GM18505 (cell line): ENCODE measurements around the gene ZFPM1.

Source experiments
- ATAC-seq: cut with Tn5 transposase; IDR thresholded peaks from one replicate; pipeline ENCODE4 v1.9.1; 2021; ENCODE audit not compliant: unreplicated experiment
- POLR2A ChIP-seq: IDR thresholded peaks from 4 replicates; pipeline ENCODE4 v1.6.1; 2011; ENCODE audit warnings: borderline replicate concordance; ENCODE audit not compliant: insufficient read depth, insufficient read length; ENCODE audit errors: extremely low read depth

ZFPM1 gene

GRCh38 chr16:88527186-88527936, 74.3 kb downstream of the ZFPM1 start:
- no peak for ATAC-seq
- TF ChIP-seq POLR2A, result no peak

- TF ChIP-seq POLR2A, result no peak
- ATAC-seq, result no peak
These were observed 75.1 kb downstream of the ZFPM1 start for GRCh38 chr16:88527937-88528743.

DNA sequence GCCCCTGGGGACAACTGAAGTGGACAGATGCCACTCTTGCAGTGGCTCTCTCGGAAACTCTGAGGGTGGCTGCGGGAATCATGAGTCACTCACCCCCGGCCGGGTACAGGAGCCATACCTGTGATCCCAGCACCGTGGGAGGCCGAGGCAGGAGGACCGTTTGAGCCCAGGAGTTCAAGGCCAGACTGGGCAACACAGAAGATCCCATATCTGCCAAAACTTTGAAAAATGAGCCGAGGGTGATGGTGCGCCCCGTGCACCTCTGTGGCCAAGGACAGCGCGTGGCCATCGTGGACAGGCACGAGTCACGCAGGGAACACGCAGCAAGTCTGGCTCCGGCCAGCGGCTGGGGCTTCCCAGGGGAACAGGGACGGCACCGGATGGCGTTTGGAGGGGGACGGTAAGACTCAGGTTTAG, 75.8 kb downstream of the ZFPM1 start:
- TF ChIP-seq POLR2A, result no peak
- no peak for ATAC-seq

DNA sequence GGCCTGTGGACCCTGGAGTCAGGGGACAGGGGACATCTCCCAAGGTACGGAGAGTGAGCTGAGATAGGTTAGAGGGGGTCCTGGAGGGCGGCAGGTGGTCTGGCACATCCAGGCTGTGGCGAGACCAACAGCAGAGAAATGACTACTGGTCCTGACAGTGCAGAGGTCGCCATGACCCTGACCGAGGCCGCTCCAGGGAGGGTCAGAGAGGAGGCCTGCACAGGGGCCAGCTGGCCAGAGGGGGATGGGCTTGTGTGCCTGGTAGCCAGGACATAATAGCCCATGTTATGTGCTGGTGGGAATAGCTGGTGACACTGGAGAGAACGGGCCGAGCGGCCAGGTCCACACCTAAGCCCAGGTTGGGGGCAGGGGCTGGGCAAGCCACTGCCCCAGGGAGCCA, 76.5 kb downstream of the ZFPM1 start:
- TF ChIP-seq POLR2A, result no peak
- no peak for ATAC-seq

DNA sequence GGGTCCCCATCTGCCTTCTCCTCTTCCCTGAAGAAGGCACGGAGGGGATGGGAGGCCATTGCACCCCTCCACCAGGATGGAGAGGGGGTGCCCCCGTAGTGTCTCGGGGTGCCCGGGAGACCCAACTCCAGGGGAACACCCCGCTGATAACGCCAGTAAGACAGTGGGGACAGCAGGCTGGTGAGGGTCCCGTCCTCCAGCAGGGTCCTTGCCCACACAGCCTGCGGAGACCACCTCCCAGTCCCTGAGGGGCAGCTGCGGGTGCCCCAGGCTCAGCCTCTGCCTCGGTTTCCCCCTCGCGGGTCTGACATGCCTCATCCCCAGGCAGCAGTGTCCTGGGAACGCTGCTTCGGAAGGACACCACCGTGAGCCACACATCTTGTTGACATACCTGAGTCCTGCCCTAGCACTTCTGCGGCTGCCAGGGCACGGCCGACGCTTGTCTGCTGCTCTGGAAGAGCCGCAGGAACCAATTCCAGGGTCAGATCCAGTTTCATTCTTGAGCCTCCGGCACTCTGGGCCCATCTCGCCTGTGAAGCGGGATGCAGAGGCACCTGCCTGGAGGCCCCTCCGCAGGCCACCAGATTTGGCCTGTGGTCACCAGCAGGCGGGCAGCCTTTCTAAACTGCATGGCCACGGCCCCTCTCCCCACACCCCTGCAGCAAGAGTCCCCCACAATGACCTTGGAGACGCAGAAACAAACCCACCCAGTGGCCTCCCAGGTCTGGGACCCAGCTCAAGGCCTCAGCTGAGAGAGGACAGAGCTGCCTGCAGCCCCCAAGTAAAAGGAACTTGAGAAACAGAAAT, 77.2 kb downstream of the ZFPM1 start:
- no peak for TF ChIP-seq POLR2A
- ATAC-seq, result no peak

GRCh38 chr16:88530858-88531203, 77.8 kb downstream of the ZFPM1 start:
- ATAC-seq, result no peak
- no peak for TF ChIP-seq POLR2A

DNA sequence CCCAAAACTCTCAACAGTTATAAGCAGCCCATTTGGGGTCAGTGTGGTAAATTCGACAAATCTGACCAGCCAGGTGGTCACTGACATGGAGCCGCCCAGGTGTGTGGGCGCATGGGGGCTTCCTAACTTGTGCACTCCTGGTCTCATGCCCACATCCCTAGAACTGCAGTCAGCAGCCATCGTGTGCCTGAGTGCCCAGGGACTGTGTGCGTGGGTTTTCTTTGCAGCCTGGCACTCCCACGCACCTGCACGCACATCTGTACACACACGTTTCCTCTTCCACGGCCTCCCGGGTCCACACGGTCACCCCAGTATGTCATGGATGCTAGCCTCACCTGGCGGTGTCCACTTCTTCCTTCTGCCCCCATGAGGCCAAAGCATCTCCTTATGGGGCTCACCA, 78.3 kb downstream of the ZFPM1 start:
- no peak for TF ChIP-seq POLR2A
- ATAC-seq, result no peak

DNA sequence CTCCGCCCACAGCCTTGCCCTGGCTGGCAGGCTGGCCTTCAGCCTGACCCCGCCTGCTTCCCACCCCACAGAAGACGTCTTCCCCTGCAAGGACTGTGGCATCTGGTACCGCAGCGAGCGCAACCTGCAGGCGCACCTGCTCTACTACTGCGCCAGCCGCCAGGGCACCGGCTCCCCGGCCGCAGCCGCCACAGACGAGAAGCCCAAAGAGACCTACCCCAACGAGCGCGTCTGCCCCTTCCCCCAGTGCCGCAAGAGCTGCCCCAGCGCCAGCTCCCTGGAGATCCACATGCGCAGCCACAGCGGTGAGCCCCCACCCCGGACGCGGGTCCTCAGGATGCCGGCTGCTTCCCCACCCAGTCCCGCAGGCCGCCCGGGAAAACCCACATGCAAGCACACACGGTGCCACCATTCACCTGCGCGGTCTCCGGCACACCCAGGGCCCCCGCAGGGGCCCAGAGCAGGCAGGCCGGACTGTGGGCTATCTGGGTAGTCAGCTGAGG, 78.9 kb downstream of the ZFPM1 start:
- no peak for TF ChIP-seq POLR2A

GRCh38 chr16:88532434-88533241, 79.6 kb downstream of the ZFPM1 start:
- no peak for TF ChIP-seq POLR2A
- no peak for ATAC-seq

More for the DNA sequence above, 78.9 kb downstream of the ZFPM1 start:
- ATAC-seq, result no peak

- no peak for TF ChIP-seq POLR2A
- ATAC-seq, result peak; percentile 14
These were observed 80.4 kb downstream of the ZFPM1 start for GRCh38 chr16:88533381-88533917.

GRCh38 chr16:88533932-88534637, 81.0 kb downstream of the ZFPM1 start:
- TF ChIP-seq POLR2A, result peak; percentile 84

GRCh38 chr16:88534638-88535190, 81.6 kb downstream of the ZFPM1 start:
- ATAC-seq, result peak; percentile 19
- TF ChIP-seq POLR2A, result no peak

More at GRCh38 chr16:88533932-88534637, 81.0 kb downstream of the ZFPM1 start:
- ATAC-seq, result peak; percentile 56
